Measurements from ENCODE around the gene MYO3A.

Gene MYO3A

DNA sequence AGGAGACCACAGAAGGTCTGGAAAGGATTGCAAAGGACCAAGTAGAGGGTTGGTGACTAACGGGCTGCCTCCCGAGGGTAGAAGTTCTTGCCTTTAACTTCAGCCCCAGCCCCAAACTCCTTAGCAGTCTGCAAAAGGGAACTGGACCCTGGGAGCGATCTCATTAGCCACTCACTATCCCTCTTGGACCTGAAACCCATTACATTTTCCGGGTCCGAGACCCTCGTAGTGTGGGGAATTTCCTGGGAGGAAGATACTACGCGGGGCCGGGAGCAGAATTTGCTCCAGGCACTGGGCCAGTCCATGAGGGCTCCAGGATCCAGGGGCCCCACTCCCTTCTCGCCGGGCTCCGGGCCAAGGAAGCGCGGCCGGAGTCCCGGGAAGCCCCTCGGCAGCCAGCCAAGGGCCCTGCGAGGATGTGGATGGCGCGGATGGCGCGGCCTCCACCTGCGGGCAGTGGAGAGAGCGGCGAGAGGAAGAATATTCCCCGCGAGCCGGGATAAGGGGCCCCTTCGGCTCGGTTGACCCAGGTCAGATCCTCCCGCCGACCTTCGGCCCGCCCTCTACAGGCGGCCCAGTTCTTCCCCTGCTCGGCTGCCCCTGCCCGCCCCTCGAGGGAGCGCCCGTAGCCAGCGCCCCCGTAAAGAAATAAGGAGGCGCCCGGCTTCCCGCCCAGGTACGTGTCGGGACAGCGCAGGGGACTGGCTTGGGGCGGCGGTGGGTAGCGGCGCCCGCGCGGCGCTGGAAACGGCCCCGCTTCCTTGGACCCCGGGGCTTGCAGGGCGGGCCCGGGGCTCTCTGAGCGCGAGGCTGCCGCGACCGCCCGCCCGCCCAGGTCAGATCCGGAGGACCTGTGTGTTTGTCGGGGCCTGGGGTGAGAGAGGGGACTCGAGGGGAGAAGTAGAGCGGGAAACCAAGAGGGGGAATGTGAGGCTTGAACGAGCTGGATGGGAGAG, at the start of gene MYO3A:
Gene MYO3A (plus strand): TSS at position 577 of the 956 bp plus-strand sequence. CDS start 17,882 bp downstream, outside the sequence.
- DNase-seq, result no peak

DNA sequence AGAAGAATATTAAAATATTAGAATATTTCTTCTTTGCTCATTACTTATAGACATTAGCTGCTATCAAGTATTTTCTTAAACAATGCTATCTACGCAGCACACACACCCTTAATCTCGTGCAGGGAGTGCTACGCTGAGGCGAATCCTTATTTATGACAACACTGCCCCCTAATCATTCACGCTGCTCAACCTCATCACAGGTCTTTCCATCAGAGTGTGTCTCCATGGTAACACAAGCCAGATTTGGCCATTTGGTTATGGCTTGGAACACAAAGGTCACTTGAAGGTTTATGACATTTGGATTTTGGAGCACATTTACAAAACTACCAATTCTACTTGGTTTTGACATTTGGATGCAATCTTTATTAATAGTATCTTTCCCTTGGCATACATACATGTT, 45.4 kb upstream of the MYO3A start:
- no peak for DNase-seq

DNA sequence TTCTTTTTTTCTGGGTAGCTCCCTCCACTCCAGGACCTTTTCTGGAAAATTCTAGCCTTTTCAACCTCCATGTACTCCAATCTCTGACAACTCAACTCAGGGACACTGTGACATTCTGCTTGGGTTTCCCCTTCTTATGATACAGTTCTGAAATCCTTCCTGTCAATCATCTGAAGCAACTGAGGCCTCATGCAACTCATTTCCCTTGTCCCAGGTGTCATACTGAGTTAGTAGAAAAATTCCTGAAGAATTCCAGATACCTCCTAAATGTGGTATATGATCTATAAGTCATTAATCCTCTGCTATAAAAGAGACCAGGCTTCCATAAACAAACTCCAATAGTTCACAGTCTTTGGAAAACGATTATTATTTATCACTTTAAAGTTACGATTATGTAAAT, 43.0 kb upstream of the MYO3A start:
- no peak for DNase-seq

- DNase-seq, result no peak
These were observed 38.2 kb upstream of the MYO3A start for GRCh38 chr10:25895856-25896255.

DNA sequence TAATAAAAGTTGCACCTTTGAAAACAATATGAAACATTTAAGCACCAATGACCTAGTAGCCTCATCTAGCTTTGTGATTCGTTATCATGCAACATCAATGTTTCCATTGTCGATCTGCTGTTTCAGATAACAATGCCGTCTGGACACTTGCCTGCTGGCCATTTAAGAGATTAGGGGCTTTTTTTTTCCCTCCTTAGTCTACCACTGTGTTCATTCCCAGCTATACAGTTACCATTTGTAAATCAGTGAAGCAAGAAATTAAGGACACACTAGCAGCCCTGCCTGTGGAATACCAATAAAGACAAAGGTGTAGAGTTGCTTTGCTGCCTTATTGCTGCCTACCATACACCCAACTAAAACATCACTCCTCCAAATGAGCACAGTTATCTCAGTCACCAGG, 37.6 kb upstream of the MYO3A start:
- DNase-seq, result no peak

- DNase-seq, result no peak
These were observed 34.7 kb upstream of the MYO3A start for GRCh38 chr10:25899304-25899703.

DNA sequence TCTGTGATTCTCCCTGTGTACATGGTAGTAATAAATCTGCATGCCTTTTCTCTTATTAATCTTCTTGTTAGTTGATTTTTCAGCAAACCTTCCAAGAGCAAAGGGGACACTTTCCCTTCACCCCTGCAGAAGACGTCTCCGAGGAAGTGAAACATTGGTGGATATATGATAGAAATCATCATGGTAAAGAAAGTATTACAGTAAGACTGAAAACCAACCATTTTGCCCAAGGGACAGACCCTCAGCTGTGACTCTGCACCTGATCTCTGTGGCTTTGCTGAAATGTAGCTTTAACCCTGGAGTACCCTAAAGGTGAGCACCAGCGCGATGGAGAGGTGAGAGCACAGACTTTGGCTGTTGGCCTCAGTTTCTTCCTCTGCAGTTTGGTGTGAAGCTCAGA, 32.8 kb upstream of the MYO3A start:
- no peak for DNase-seq

GRCh38 chr10:25902002-25902401, 32.0 kb upstream of the MYO3A start:
- DNase-seq, result no peak

DNA sequence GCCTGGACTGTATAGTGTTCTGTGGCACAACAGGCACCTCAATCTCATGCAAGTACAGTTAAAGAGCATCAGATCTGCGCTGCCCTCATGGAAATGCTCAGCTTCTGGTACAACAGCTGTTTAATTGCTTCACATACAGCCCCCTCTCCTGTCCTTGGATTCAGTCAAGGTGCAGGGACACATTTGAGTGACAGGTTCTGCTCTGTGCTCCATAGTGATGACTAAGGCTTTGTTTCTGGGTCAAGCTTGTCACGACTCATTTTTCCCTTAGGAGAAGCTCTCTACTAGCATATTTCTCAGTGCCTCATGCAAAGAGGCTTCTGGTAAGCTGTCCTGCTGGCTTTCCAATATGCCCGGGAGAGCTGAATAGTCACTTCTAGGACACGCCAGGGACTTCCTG, 26.8 kb upstream of the MYO3A start:
- no peak for DNase-seq

- DNase-seq, result no peak
These were observed 21.2 kb upstream of the MYO3A start for GRCh38 chr10:25912866-25913265.

DNA sequence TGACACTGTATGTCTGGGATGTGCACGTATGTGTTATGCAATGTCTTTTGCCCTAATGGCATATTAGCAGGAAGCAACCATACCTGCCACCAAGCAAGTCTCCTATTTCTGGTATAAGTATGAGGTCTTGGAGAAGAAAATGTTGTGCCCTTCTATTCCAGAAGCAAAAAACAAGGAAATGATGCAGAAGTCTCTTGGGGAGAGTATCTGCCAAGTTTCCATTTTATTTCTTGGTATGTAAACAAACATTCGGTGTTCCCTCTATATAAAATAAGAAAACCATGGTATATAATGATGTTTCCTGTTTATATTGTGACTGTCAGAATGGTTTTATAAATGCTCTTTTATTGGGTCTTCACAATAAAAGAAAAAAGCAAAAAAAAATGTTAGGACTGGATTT, 19.3 kb upstream of the MYO3A start:
- DNase-seq, result no peak

GRCh38 chr10:25934621-25935139, 651 bp downstream of the MYO3A start:
- no peak for DNase-seq

- DNase-seq, result no peak
These were observed 4.4 kb downstream of the MYO3A start for GRCh38 chr10:25938405-25938804.

- DNase-seq, result no peak
These were observed 10.7 kb downstream of the MYO3A start for GRCh38 chr10:25944771-25945170.

DNA sequence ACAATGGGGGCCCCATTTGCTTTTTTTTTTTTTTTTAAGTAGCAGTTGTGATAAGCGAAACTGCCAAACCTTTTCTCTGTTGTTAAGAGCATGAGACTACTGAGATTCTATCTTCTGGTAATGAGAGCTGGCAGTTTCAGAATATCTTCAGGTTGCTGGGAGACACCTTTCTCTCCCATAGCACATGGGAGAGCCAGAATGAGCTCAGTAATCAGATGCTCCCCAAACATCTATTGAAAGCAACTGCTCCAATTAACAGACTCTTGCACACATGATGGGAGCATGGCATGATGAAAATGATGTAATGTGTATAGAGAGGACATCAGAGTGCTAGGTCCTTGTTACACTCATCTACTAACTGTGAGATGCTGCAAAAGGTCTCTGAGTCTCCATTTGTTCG, 18.8 kb downstream of the MYO3A start:
- DNase-seq, result no peak

DNA sequence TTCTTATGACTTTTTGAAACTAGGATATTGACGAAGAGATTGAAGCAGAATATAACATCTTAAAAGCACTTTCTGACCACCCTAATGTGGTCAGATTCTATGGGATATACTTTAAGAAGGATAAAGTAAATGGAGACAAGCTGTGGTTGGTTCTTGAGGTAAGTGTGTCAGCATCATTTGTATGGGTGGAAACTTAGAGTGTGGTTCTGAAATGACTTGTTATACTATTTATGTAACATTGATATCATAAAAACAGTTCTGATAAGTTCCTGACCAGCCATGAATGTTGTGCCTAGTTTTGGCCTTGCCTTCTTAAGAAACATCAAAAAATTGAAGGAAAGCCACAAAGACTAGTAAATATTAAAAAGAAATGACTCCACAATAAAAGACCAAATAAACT, 20.8 kb downstream of the MYO3A start:
- no peak for DNase-seq

- DNase-seq, result no peak
These were observed 25.7 kb downstream of the MYO3A start for GRCh38 chr10:25959540-25960232.

- DNase-seq, result no peak
These were observed 31.6 kb downstream of the MYO3A start for GRCh38 chr10:25965584-25965983.

- no peak for DNase-seq
These were observed 32.8 kb downstream of the MYO3A start for GRCh38 chr10:25966844-25967243.

GRCh38 chr10:25972631-25973030, 38.6 kb downstream of the MYO3A start:
- DNase-seq, result no peak

DNA sequence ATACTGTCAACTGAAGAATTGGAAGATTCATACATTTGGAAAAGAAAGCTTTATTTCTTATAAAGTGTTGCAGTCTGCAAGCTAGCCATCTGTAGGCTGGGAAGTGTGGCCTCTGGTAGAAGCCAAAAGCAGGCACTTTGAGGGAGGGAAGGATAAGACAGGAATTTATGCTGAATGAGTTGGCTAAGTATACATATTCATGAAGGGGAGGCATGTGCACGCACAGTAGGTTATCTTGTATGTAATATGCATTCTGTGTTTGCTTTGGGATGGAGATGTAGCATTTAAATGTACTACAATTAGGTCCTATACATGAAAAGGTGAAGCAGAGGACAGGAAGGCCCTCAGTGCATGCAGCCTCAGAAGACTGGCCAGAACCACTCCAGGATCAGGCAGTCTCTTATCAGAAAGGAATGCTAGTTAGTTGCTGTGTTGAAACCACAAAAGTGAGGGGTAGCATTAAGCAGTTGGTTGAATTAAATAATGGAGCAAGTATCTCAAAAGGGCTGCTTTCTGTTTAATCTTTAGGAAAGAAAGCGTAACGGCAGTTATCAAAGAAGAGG, 40.9 kb downstream of the MYO3A start:
- DNase-seq, result no peak

- DNase-seq, result no peak
These were observed 44.7 kb downstream of the MYO3A start for GRCh38 chr10:25978771-25979170.

- no peak for DNase-seq
These were observed 48.1 kb downstream of the MYO3A start for GRCh38 chr10:25982107-25982506.

DNA sequence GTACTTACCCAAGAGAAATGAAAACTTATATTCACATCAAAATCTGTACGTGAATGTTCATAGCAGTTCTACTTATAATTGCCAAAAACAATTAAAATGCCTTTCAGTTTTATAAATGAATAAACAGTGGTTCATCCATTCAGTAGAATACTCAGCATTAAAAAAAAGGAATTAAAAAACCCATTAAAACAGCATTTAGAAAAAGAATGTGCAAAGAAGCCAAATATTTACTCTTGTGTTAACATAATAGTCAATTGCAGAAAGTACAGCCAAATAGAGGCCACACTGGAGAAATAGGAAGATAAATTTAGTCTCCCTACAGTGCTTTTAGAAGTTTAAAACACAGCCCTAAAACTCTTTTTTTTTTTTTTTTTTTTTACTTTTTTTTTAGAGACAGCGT, 54.6 kb downstream of the MYO3A start:
- no peak for DNase-seq
